Loucy (cell line): ENCODE results near the gene GFPT2.

Experiments used
- H2AFZ ChIP-seq: fragments of 200-600 bp; sonication (generic); 2 replicates; pipeline ENCODE4 v1.6.0; 2016; ENCODE audit warnings: antibody characterized with exemption, mild to moderate bottlenecking, low read length, moderate library complexity
- H3F3A ChIP-seq: fragments of 200-600 bp; 2 replicates; pipeline ENCODE4 v1.6.0; 2016; ENCODE audit warnings: antibody characterized with exemption, low read depth, mild to moderate bottlenecking
- H3K27me3 ChIP-seq: fragments of 200-600 bp; sonication (generic); 2 replicates; pipeline ENCODE4 v1.6.1; 2014; ENCODE audit warnings: low read length, mild to moderate bottlenecking; ENCODE audit not compliant: insufficient read depth, poor library complexity, severe bottlenecking
- H3K36me3 ChIP-seq: fragments of 200-600 bp; sonication (generic); 2 replicates; pipeline ENCODE4 v1.6.1; 2016; ENCODE audit warnings: low read length; ENCODE audit not compliant: insufficient read depth
- H3K4me1 ChIP-seq: fragments of 200-600 bp; sonication (generic); 2 replicates; pipeline ENCODE4 v1.5.1; 2014; ENCODE audit warnings: low read length, mild to moderate bottlenecking; ENCODE audit not compliant: insufficient read depth, poor library complexity, severe bottlenecking
- H3K4me2 ChIP-seq: fragments of 200-600 bp; sonication (generic); 2 replicates; pipeline ENCODE4 v1.6.0; 2014; ENCODE audit warnings: antibody characterized with exemption, low read length, low read depth, mild to moderate bottlenecking; ENCODE audit not compliant: poor library complexity, severe bottlenecking
- H3K4me3 ChIP-seq: fragments of 200-600 bp; sonication (generic); 2 replicates; pipeline ENCODE4 v1.5.1; 2014; ENCODE audit warnings: low read length, mild to moderate bottlenecking, mixed read lengths; ENCODE audit not compliant: poor library complexity, severe bottlenecking
- H3K79me2 ChIP-seq: fragments of 200-600 bp; sonication (generic); 2 replicates; pipeline ENCODE4 v1.6.1; 2014; ENCODE audit warnings: low read length; ENCODE audit not compliant: insufficient read depth
- H3K9ac ChIP-seq: fragments of 200-600 bp; sonication (generic); 2 replicates; pipeline ENCODE4 v1.6.0; 2014; ENCODE audit warnings: mild to moderate bottlenecking, low read depth, low read length, moderate library complexity; ENCODE audit not compliant: poor library complexity, severe bottlenecking
- H3K9me2 ChIP-seq: fragments of 200-600 bp; sonication (generic); replicated peaks from 2 replicates; pipeline ENCODE4 v1.6.1; 2016; ENCODE audit warnings: low read depth, low read length, mixed read lengths
- H3K9me3 ChIP-seq: fragments of 200-600 bp; sonication (generic); 2 replicates; pipeline ENCODE4 v1.6.1; 2014; ENCODE audit warnings: mild to moderate bottlenecking, antibody characterized with exemption, low read length, low read depth; ENCODE audit not compliant: insufficient read depth
- H4K20me1 ChIP-seq: fragments of 200-600 bp; sonication (generic); 2 replicates; pipeline ENCODE4 v1.6.0; 2014; ENCODE audit warnings: antibody characterized with exemption, low read length, mild to moderate bottlenecking; ENCODE audit not compliant: insufficient read depth, poor library complexity, severe bottlenecking
- CTCF ChIP-seq: fragments of 200-600 bp; sonication (generic); conservative IDR thresholded peaks from 2 replicates; pipeline ENCODE4 v1.5.1; 2014; ENCODE audit warnings: mild to moderate bottlenecking, antibody characterized with exemption, low read length
- EZH2phosphoT487 ChIP-seq: fragments of 200-600 bp; IDR thresholded peaks from 2 replicates; pipeline ENCODE4 v1.6.1; 2018; ENCODE audit warnings: antibody characterized with exemption, mild to moderate bottlenecking, moderate library complexity, borderline replicate concordance

The GFPT2 gene

DNA sequence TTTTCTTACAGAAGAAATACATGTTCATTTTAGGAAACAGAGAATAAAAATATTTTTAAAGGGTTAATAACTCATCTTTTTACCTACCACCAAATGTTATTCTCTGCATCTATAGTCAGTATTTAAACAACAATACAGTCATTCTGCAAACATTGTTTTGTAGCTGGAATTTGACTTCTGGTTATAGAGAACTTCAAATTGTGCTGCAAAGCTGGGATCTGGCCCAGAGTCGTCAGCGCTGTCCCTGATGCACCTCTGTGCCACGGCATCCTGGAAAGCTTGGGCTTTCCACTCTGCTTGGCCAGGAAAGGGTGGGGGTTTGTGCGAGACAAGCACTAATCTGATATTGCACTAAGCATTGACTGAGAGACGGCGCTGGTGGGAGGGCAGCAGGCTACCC is 5.0 kb upstream of the GFPT2 start:
- no peaks in the 10 kb centered on the region for H3K9me2 ChIP-seq

DNA sequence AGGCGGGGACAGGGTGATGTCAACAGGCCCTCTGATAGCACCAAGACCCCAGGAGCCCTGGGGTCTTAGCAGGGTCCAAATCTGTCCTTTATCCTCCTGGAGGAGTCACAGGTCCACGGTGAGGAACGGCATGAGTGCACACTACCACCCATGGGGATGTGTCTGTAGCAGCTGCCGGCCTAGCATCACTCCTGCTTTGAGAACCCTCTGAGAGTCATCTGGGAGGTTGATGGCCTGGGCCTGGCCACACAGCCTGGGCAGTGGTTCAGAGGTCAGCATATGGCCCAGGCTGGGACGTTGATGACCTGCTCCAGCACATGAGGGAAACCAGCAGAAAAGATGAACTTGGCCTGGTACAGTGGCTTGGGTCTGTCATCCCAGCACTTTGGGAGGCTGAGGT is 1.8 kb upstream of the GFPT2 start:
- H3K9me3 ChIP-seq, result no peaks in the 10 kb centered on the region
- H3K36me3 ChIP-seq, result no peaks in the 10 kb centered on the region
- H3K4me3 ChIP-seq, result no peak overlapping the region
- no peaks in the 10 kb centered on the region for H3K79me2 ChIP-seq
- H2AFZ ChIP-seq, result no peak overlapping the region
- no peaks in the 10 kb centered on the region for H3K9me2 ChIP-seq
- H3K27me3 ChIP-seq, result no peaks in the 10 kb centered on the region
- H4K20me1 ChIP-seq, result no peaks in the 10 kb centered on the region
- no peaks in the 10 kb centered on the region for H3K4me1 ChIP-seq
- H3K9ac ChIP-seq, result no peak overlapping the region
- TF ChIP-seq EZH2phosphoT487, result no peak
- TF ChIP-seq CTCF, result no peak
- no peaks in the 10 kb centered on the region for H3F3A ChIP-seq
- H3K4me2 ChIP-seq, result no peak overlapping the region

More for the DNA sequence above, 5.0 kb upstream of the GFPT2 start:
- H2AFZ ChIP-seq, result no peak overlapping the region
- H3K4me1 ChIP-seq, result no peaks in the 10 kb centered on the region
- no peak overlapping the region for H3K4me3 ChIP-seq
- H3K27me3 ChIP-seq, result no peaks in the 10 kb centered on the region
- no peaks in the 10 kb centered on the region for H3K36me3 ChIP-seq
- no peaks in the 10 kb centered on the region for H3K79me2 ChIP-seq
- no peaks in the 10 kb centered on the region for H3F3A ChIP-seq
- no peak for TF ChIP-seq EZH2phosphoT487
- no peak for TF ChIP-seq CTCF
- H3K4me2 ChIP-seq, result no peak overlapping the region
- no peaks in the 10 kb centered on the region for H3K9me3 ChIP-seq
- H3K9ac ChIP-seq, result no peak overlapping the region
- no peaks in the 10 kb centered on the region for H4K20me1 ChIP-seq

DNA sequence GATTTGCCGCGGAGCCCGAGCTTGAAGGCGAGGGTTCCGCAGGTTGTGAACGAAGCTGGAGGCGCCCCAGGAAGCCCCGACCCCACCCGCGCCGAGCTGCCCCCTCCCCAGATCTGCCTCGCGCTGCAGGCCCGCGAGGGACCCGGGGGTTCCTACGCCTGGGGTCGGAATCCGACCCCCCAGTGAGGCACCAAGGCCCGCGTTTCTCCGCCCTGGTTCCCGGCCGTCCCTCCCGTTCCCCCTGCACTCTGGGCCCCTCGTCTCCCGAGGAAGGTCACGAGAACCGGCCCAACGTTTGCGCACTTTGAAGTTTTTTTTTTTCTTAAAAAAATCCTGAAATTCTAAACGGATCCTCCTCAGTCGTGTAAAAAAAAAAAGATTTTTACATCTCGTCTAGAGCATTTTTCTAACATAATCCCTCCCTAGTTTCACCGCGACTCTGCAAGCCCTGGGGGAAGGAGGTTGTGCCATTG is 880 bp upstream of the GFPT2 start:
- Histone ChIP-seq H3K79me2 (no peaks in the 10 kb centered on the region), H2AFZ (no peak overlapping the region), H3K9ac (no peak overlapping the region), H3K9me3 (no peaks in the 10 kb centered on the region), H3K27me3 (no peaks in the 10 kb centered on the region), H4K20me1 (no peaks in the 10 kb centered on the region), H3F3A (no peaks in the 10 kb centered on the region), H3K9me2 (no peaks in the 10 kb centered on the region), H3K36me3 (no peaks in the 10 kb centered on the region), H3K4me2 (no peak overlapping the region), H3K4me1 (no peaks in the 10 kb centered on the region), H3K4me3 (no peak overlapping the region)
- TF ChIP-seq EZH2phosphoT487, result no peak
